HuH-7 (cell line): ENCODE data around the gene SLC33A1.

Experiments used
- DNase-seq: peaks from one replicate; pipeline ENCODE4 v3.0.0; 2011; ENCODE audit warnings: low spot score

SLC33A1 gene

DNA sequence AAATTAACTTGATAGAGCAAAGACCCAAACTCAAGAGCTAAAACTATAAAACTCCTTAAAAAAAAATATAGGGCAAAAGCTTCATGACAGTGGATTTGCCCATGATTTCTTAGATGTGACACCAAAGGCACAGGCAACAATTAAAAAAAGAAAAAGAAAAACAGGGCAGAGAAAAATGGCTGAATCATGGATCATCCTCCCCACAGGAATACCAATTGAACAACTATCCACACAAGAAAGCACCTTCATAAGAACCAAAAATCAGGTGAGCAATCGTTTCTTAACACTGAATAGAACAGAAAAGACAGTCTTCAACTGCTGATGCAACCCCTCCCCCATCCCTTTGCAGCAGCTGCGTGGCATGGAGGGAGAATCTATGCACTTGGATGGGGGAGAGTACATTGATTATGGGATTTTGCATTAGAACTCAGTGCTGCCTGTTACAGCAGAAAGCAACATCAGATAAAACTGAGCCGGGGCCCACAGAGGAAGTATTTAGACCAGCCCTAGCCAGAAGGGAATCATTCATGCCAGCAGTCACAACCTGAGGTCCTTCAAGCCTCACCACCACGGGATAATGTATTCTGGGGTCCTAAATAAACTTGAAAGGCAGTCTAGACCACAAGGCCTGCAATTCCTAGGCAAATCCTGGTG, 63.8 kb downstream of the SLC33A1 start:
- DNase-seq: no peak

- DNase-seq: no peak
Observed at GRCh38 chr3:155785662-155786295, 68.4 kb downstream of the SLC33A1 start.

DNA sequence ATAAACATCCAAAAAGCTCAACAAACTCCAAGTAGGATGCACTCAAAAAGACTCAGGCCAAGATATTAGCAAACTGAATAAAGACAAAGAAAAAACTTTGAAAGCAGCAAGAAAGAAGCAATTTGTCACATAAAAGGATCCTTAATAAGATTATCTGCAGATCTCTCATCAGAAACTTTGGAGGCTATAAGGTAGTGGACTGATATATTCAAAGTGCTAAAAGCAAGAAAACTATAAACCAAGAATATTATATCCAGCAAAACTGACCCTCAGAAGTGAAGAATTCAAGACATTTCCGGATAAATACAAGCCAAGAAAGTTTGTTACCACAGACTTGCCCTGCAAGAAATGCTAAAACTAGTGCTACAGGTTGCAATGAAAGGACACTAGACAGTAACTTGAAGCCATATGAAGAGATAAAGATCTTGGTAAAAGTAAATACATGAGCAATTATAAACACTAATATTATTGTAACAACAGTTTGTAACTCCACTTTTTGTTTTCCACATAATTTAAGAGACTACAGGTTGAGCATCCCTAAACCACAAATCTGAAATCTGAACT, 71.8 kb downstream of the SLC33A1 start:
- no peak for DNase-seq

GRCh38 chr3:155780291-155780690, 73.9 kb downstream of the SLC33A1 start:
- DNase-seq: no peak

DNA sequence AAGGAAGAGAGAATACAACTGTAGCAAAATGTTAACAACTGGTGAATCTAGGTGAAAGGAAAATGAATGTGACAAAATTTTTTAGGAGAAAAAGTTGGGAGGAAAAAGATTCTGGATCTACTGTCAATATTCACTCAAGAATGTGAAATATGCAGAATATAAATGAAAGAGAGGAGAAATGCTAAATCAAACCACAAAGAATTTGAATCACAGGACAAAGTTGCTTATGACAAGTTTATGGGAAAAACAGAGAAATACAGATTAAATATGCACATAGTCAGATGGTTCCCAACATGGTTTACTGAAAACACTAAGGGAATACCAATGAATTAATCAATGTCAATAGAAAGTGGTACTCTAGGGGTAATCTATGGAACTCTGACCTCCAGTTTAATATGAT, 75.8 kb downstream of the SLC33A1 start:
- no peak for DNase-seq

- DNase-seq: no peak
Observed at GRCh38 chr3:155772801-155773200, 81.4 kb downstream of the SLC33A1 start.

GRCh38 chr3:155771126-155771525, 83.1 kb downstream of the SLC33A1 start:
- DNase-seq: no peak
